Gastroesophageal sphincter (tissue), 3 donors: ENCODE results near the gene RIMS3.

ENCODE experiments used
- CTCF ChIP-seq, 4 experiments: fragments of 200-600 bp in 2 of 4; fragments of 450-650 bp in 2 of 4; sonication (generic) in 1 of 4; IDR thresholded peaks; one replicate each; pipeline ENCODE4 v1.5.1; 2017 to 2019; ENCODE audit warnings: antibody characterized with exemption in 4 of 4, mild to moderate bottlenecking in 2 of 4, moderate library complexity in 2 of 4
- EP300 ChIP-seq: sonication (generic); formaldehyde crosslinking; IDR thresholded peaks from one replicate; pipeline ENCODE4 v1.6.1; 2017; ENCODE audit warnings: antibody characterized with exemption, mild to moderate bottlenecking
- POLR2A ChIP-seq, 2 donors: fragments of 450-650 bp; IDR thresholded peaks; one replicate each; pipeline ENCODE4 v1.6.1; 2017; ENCODE audit warnings: antibody characterized with exemption in 2 of 2, mild to moderate bottlenecking in 2 of 2, moderate library complexity in 1 of 2
- POLR2AphosphoS5 ChIP-seq: sonication (generic); formaldehyde crosslinking; IDR thresholded peaks from one replicate; pipeline ENCODE4 v1.6.1; 2017; ENCODE audit warnings: antibody characterized with exemption

DNA sequence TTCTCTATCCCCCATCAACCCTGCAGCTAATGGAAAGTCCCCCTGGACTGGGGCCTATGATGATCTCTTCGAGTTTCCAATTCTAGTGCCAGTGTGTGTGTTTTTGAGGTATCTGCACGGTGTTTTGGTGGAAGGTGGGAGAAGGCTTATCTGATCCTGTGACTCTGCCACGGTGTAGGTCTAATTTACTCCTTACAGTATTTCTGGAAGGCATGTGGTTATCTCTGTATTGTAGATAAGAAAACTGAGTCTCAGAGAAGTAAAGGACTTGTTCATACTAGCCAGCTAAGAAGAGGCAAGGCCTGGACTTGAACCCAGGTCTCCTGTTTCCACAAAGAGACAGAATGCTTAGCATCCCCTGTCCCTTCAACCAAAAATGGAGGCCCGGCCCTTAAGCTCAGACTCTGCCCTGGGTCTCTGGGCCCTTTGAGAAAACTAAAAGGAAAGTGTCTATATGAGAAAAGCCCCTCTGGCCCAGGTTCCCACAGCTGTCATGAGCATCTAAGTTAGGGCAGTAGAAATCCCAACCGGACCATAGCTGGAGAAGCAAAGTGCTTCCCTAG, 20.3 kb downstream of the RIMS3 start:
- TF ChIP-seq EP300 (no peak), CTCF (IDR thresholded peaks at IDR 0.05) (no peak), POLR2A (IDR thresholded peaks at IDR 0.05) (no peak), POLR2AphosphoS5 (no peak)
